MCF 10A (cell line): ENCODE results near the gene LRSAM1. TPM values are rescaled to one million over a fixed set of nuclear protein-coding genes. Genes with fewer than 3 reads are reported as not detected.

Source experiments
- BruUV-seq: library from RNA; stranded (reverse); fragments of 400-500 nt; replicated peaks from 2 replicates; lab custom pipeline; 2021; lab: Mats Ljungman, UMichigan
- CTCF ChIA-PET: fragments of 300-600 bp; sonication (Branson Sonifier 250); formaldehyde crosslinking; extraction: SDS; loops from one replicate; lab custom pipeline; 2021; ENCODE audit warnings: antibody characterized with exemption, inconsistent platforms; lab: Yijun Ruan, JAX
- POLR2A ChIA-PET: fragments of 300-600, 350-650 bp; sonication (Branson Sonifier 250); formaldehyde crosslinking; extraction: SDS; loops from one replicate; lab custom pipeline; 2020; ENCODE audit warnings: antibody characterized with exemption, inconsistent platforms; lab: Yijun Ruan, JAX
- DNase-seq: peaks from one replicate; pipeline ENCODE4 v3.0.0-alpha.2; 2018; ENCODE audit not compliant: unreplicated experiment
- H3K27ac Mint-ChIP-seq: one replicate; pipeline ENCODE4 v1.8.0; 2022; ENCODE audit warnings: mild to moderate bottlenecking, low read depth, mixed read lengths; ENCODE audit not compliant: unreplicated experiment
- H3K27me3 Mint-ChIP-seq: one replicate; pipeline ENCODE4 v1.8.0; 2022; ENCODE audit warnings: mixed read lengths; ENCODE audit not compliant: insufficient read depth, unreplicated experiment
- H3K36me3 Mint-ChIP-seq: one replicate; pipeline ENCODE4 v1.8.0; 2022; ENCODE audit warnings: mild to moderate bottlenecking, moderate library complexity, mixed read lengths; ENCODE audit not compliant: insufficient read depth, unreplicated experiment
- H3K4me1 Mint-ChIP-seq: one replicate; pipeline ENCODE4 v1.8.0; 2022; ENCODE audit warnings: mixed read lengths; ENCODE audit not compliant: insufficient read depth, unreplicated experiment
- H3K4me3 Mint-ChIP-seq: one replicate; pipeline ENCODE4 v1.8.0; 2022; ENCODE audit warnings: mild to moderate bottlenecking, moderate library complexity, mixed read lengths; ENCODE audit not compliant: unreplicated experiment
- H3K9me3 Mint-ChIP-seq: one replicate; pipeline ENCODE4 v1.8.0; 2022; ENCODE audit warnings: mixed read lengths; ENCODE audit not compliant: unreplicated experiment
- intact Hi-C: fragments of 100-400 bp; cut with micrococcal nuclease; formaldehyde crosslinking; loops from 2 replicates; pipeline ENCODE4 v1.14.1; 2022
- total RNA-seq: library from RNA; stranded (reverse); gene quantifications from 2 replicates; pipeline ENCODE4 v1.2.3, GENCODE V29; 2022
- TF ChIP-seq, protein P1 (sequence below): fragments of 200-600 bp; IDR thresholded peaks from one replicate; pipeline ENCODE4 v1.8.0; 2022; ENCODE audit warnings: antibody characterized with exemption, mild to moderate bottlenecking; ENCODE audit not compliant: unreplicated experiment

The LRSAM1 gene
- total RNA-seq, 1 experiment from 2014 or later, result 23.5 TPM

DNA sequence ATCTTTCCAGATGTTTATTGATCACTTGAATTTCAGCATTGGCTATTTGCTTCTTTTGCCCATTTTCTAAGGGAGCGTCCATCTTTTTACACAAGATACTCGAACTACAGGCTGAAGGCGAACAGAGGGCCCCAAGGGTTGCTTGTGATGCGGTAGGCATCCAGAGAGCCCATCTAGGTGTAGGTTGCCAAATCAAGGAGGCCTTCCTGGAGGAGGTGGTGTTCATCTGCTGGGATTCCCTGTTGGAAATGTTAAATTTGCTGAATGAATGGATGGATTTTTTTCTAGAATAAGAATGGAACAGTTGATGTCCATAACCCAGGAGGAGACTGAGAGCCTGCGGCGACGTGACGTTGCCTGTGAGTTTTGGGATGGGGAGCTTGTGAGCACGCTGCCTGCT is 31.4 kb downstream of the LRSAM1 start:
- Mint-ChIP-seq H3K9me3 (no peaks in the 10 kb centered on the region), H3K4me1 (no peaks in the 10 kb centered on the region), H3K27ac (no peak overlapping the region), H3K4me3 (no peak overlapping the region), H3K36me3 (peaks cover 45% of the 10 kb centered on the region), H3K27me3 (no peaks in the 10 kb centered on the region)
- TF ChIP-seq, protein P1, sequence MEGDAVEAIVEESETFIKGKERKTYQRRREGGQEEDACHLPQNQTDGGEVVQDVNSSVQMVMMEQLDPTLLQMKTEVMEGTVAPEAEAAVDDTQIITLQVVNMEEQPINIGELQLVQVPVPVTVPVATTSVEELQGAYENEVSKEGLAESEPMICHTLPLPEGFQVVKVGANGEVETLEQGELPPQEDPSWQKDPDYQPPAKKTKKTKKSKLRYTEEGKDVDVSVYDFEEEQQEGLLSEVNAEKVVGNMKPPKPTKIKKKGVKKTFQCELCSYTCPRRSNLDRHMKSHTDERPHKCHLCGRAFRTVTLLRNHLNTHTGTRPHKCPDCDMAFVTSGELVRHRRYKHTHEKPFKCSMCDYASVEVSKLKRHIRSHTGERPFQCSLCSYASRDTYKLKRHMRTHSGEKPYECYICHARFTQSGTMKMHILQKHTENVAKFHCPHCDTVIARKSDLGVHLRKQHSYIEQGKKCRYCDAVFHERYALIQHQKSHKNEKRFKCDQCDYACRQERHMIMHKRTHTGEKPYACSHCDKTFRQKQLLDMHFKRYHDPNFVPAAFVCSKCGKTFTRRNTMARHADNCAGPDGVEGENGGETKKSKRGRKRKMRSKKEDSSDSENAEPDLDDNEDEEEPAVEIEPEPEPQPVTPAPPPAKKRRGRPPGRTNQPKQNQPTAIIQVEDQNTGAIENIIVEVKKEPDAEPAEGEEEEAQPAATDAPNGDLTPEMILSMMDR, result no peak
- POLR2A ChIA-PET, result no interaction called here
- DNase-seq, result no peak
- BruUV-seq, result no TSS peak
- CTCF ChIA-PET, result interaction anchor here (0.6 kb wide), 1 partner anchor 22 kb away, joined by 3 read pairs; no protein-coding TSS in a partner anchor
- intact Hi-C loops, result no loop called here

DNA sequence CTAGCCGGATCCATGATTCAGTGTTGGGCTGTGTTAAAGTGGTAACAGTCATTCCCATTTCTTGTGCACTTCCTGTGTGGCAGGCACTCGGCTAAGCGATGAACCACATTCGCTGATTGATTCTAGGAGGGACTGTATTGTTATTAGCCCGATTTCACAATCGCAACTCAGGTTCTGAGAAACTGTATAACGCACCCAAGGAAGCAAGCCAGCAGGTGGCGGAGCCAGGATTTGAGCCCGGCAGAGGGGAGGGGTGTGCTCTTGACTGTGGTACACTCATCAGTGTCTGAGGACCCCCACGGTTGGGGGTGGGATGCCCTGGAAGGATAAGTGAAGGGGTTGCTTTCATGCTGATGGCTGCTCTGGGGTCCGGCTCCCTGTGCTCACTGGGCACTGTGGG is 34.7 kb downstream of the LRSAM1 start:
- no TSS peak for BruUV-seq
- CTCF ChIA-PET, result interaction anchor here (0.6 kb wide), 1 partner anchor 31 kb away, joined by 3 read pairs; no protein-coding TSS in a partner anchor
- intact Hi-C loops, result no loop called here
- DNase-seq, result no peak
- no peak overlapping the region for H3K27ac Mint-ChIP-seq
- no peaks in the 10 kb centered on the region for H3K4me1 Mint-ChIP-seq
- H3K36me3 Mint-ChIP-seq, result peaks cover 70% of the 10 kb centered on the region
- POLR2A ChIA-PET, result no interaction called here
- no peaks in the 10 kb centered on the region for H3K27me3 Mint-ChIP-seq
- no peak overlapping the region for H3K4me3 Mint-ChIP-seq
- TF ChIP-seq, protein P1, result no peak
- H3K9me3 Mint-ChIP-seq, result no peaks in the 10 kb centered on the region

DNA sequence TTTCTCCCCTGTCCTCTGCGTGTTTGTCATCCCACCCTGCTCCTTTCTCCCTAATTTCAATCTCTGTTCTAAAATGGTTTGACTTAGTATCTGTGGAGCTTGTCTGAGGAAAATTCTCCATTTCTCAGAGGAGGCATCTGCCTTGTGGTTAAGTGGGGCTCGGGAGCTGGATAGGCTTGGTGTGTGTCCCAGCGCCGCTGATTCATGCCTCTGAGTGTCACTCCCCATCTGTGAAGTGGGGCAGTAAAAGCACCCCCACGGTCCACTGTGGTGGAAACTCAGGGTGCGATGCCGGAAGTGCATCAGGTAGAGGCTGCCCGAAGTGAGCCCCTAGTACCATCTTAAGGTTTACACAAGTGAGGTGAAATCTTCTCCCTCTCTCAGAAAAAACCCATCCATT is 37.6 kb downstream of the LRSAM1 start:
- Mint-ChIP-seq H3K36me3 (peaks cover 57% of the 10 kb centered on the region), H3K4me1 (no peaks in the 10 kb centered on the region), H3K9me3 (no peaks in the 10 kb centered on the region), H3K27ac (peak overlapping the region; percentile 57), H3K27me3 (no peaks in the 10 kb centered on the region), H3K4me3 (no peak overlapping the region)
- ChIA-PET POLR2A (interaction anchor here (0.6 to 0.8 kb wide), 2 partner anchors 10 to 28 kb away, joined by 3 read pairs; no protein-coding TSS in a partner anchor), CTCF (no interaction called here)
- intact Hi-C loops, result no loop called here
- DNase-seq, result no peak
- TF ChIP-seq, protein P1, result no peak
- BruUV-seq, result no TSS peak

DNA sequence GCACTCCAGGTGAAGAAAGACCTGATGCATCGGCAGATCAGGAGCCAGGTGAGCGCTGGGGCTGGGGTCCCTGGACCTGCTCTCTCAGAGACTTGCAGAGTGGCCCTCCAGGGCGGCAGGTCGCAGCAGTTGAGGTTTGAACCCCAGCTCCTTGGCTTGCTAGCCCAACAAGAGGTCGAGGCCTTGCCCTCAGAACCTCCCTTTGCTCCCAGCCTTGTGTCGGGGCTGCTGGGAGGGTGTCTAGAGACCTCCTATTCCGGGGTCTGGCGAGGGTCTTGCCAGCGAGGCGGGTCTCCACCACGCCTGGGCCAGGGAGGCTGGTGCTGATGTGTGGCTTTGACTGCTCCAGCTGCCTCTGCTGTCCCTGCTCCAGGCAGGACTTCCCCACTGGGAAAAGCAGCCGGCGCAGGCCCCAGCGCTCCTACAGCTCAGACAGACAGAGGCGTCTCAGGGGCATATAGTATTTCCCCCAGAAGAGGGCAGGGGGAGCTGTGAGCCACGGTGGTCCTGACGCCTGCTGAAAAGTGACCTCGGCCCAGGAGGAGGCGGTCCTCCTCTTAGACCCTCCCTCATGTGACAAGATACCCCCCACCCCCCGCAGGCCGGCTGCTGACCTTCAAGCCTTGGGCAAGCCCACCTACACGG is 38.3 kb downstream of the LRSAM1 start:
- Mint-ChIP-seq H3K4me3 (no peak overlapping the region), H3K27ac (no peak overlapping the region), H3K9me3 (no peaks in the 10 kb centered on the region), H3K27me3 (no peaks in the 10 kb centered on the region), H3K4me1 (no peaks in the 10 kb centered on the region), H3K36me3 (peaks cover 54% of the 10 kb centered on the region)
- TF ChIP-seq, protein P1, result no peak
- intact Hi-C loops, result no loop called here
- DNase-seq, result no peak
- ChIA-PET CTCF (no interaction called here), POLR2A (no interaction called here)
- no TSS peak for BruUV-seq
